ENCODE data around the gene ORM1.
A peak's percentile ranks its signal among the peaks of the same experiment; 100 is the strongest.

- TF ChIP-seq CTCF (IDR thresholded peaks at IDR 0.05) (peak; percentile 89 to 96 (median 94)), POLR2A (IDR thresholded peaks at IDR 0.05) (no peak)
These were observed 31.8 kb upstream of the ORM1 start for GRCh38 chr9:114291064-114291474.
